Gastrocnemius medialis (tissue), 4 donors: ENCODE measurements around the gene PLXNA1.

ENCODE experiments used
- POLR2A ChIP-seq, 2 donors: fragments of 450-650 bp; IDR thresholded peaks; one replicate each; pipeline ENCODE4 v1.6.1; 2017; ENCODE audit warnings: antibody characterized with exemption in 2 of 2, mild to moderate bottlenecking in 2 of 2, moderate library complexity in 2 of 2
- TF ChIP-seq, protein P1 (sequence below), 5 experiments: fragments of 450-650 bp in 3 of 5; fragments of 200-600 bp in 2 of 5; sonication (generic) in 2 of 5; IDR thresholded peaks in 4 of 5; conservative IDR thresholded peaks in 1 of 5; 1 replicate in 4 of 5; 2 replicates in 1 of 5; pipeline ENCODE4 v1.5.1; 2016 to 2019; ENCODE audit warnings: antibody characterized with exemption in 5 of 5, mild to moderate bottlenecking in 3 of 5, moderate library complexity in 3 of 5

GRCh38 chr3:126954141-126954842 lies 28.6 kb upstream of the PLXNA1 start:
- TF ChIP-seq, protein P1, sequence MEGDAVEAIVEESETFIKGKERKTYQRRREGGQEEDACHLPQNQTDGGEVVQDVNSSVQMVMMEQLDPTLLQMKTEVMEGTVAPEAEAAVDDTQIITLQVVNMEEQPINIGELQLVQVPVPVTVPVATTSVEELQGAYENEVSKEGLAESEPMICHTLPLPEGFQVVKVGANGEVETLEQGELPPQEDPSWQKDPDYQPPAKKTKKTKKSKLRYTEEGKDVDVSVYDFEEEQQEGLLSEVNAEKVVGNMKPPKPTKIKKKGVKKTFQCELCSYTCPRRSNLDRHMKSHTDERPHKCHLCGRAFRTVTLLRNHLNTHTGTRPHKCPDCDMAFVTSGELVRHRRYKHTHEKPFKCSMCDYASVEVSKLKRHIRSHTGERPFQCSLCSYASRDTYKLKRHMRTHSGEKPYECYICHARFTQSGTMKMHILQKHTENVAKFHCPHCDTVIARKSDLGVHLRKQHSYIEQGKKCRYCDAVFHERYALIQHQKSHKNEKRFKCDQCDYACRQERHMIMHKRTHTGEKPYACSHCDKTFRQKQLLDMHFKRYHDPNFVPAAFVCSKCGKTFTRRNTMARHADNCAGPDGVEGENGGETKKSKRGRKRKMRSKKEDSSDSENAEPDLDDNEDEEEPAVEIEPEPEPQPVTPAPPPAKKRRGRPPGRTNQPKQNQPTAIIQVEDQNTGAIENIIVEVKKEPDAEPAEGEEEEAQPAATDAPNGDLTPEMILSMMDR (IDR thresholded peaks at IDR 0.05 in 4 of 5, conservative IDR thresholded peaks at IDR 0.05 in 1 of 5): no peak
- no peak for TF ChIP-seq POLR2A (IDR thresholded peaks at IDR 0.05)
